Keratinocyte (primary cell): ENCODE results near the gene NOTCH3. TPM values are rescaled to one million over a fixed set of nuclear protein-coding genes. Genes with fewer than 3 reads are reported as not detected.

Experiments used
- DNase-seq: peaks from one replicate; pipeline ENCODE4 v3.0.0-alpha.2; 2011; ENCODE audit warnings: low read depth, missing footprints, low spot score
- FAIRE-seq: peaks from 2 replicates; lab custom pipeline; 2011; peaks lifted over from hg19 to GRCh38; lab: Jason Lieb, UNC
- H2AFZ ChIP-seq: 2 replicates; pipeline ENCODE4 v1.6.0; 2012; ENCODE audit warnings: low read length, control low read depth, inconsistent platforms; ENCODE audit not compliant: control insufficient read depth
- H3K27ac ChIP-seq: 2 replicates; pipeline ENCODE4 v1.5.1; 2011; ENCODE audit warnings: low read length; ENCODE audit not compliant: control insufficient read depth, insufficient read depth
- H3K27me3 ChIP-seq: 3 replicates; pipeline ENCODE4 v1.6.0; 2011; ENCODE audit warnings: low read length; ENCODE audit not compliant: control insufficient read depth, insufficient read depth; ENCODE audit errors: extremely low read depth
- H3K36me3 ChIP-seq, 2 experiments: 2 replicates in 1 of 2; 3 replicates in 1 of 2; pipeline ENCODE4 v1.5.1; 2011; ENCODE audit warnings: low read length in 2 of 2, mild to moderate bottlenecking in 1 of 2; ENCODE audit not compliant: control insufficient read depth in 2 of 2, insufficient read depth in 2 of 2; ENCODE audit errors: extremely low read depth in 1 of 2
- H3K4me1 ChIP-seq: 3 replicates; pipeline ENCODE4 v1.5.1; 2011; ENCODE audit warnings: low read length; ENCODE audit not compliant: control insufficient read depth, insufficient read depth; ENCODE audit errors: extremely low read depth
- H3K4me2 ChIP-seq: 3 replicates; pipeline ENCODE4 v1.6.0; 2011; ENCODE audit warnings: low read depth, low read length; ENCODE audit not compliant: control insufficient read depth, insufficient read depth; ENCODE audit errors: extremely low read depth
- H3K4me3 ChIP-seq, 3 experiments: fragments of 200-600 bp in 1 of 3; sonication (generic) in 1 of 3; 2 replicates in 2 of 3; 3 replicates in 1 of 3; pipeline ENCODE4 v1.5.1; 2011 to 2016; ENCODE audit warnings: low read length in 3 of 3, mild to moderate bottlenecking in 3 of 3, control low read depth in 2 of 3, inconsistent platforms in 1 of 3, low read depth in 1 of 3, mixed read lengths in 1 of 3, mixed run types in 1 of 3, moderate library complexity in 1 of 3; ENCODE audit not compliant: control insufficient read depth in 2 of 3, insufficient read depth in 2 of 3; ENCODE audit errors: extremely low read depth in 1 of 3
- H3K79me2 ChIP-seq: 2 replicates; pipeline ENCODE4 v1.6.0; 2012; ENCODE audit warnings: low read length; ENCODE audit not compliant: control insufficient read depth, insufficient read depth
- H3K9ac ChIP-seq: 3 replicates; pipeline ENCODE4 v1.6.0; 2011; ENCODE audit warnings: low read length; ENCODE audit not compliant: control insufficient read depth, insufficient read depth; ENCODE audit errors: extremely low read depth
- H3K9me1 ChIP-seq: 3 replicates; pipeline ENCODE4 v1.6.0; 2011; ENCODE audit warnings: low read length; ENCODE audit not compliant: control insufficient read depth, insufficient read depth; ENCODE audit errors: extremely low read depth
- H3K9me3 ChIP-seq: 2 replicates; pipeline ENCODE4 v1.5.1; 2012; ENCODE audit warnings: low read depth, low read length; ENCODE audit not compliant: control insufficient read depth
- H4K20me1 ChIP-seq: 3 replicates; pipeline ENCODE4 v1.6.0; 2011; ENCODE audit warnings: low read length; ENCODE audit not compliant: control insufficient read depth, insufficient read depth; ENCODE audit errors: extremely low read depth
- CTCF ChIP-seq, 3 experiments: IDR thresholded peaks in 1 of 3; conservative IDR thresholded peaks in 1 of 3; optimal IDR thresholded peaks in 1 of 3; 2 replicates in 2 of 3; 3 replicates in 1 of 3; pipeline versions ENCODE3 to v1.5.1; 2011; ENCODE audit warnings: low read length in 3 of 3, mild to moderate bottlenecking in 3 of 3, moderate library complexity in 2 of 3, control low read depth in 1 of 3, inconsistent platforms in 1 of 3; ENCODE audit not compliant: insufficient read depth in 2 of 3; ENCODE audit errors: extremely low read depth in 1 of 3
- EZH2 ChIP-seq: IDR thresholded peaks from one replicate; pipeline ENCODE4 v1.6.1; 2012; ENCODE audit warnings: inconsistent platforms, mild to moderate bottlenecking, low read length, moderate library complexity
- dilution Hi-C: fragments of 300-500 bp; cut with MboI; formaldehyde crosslinking; loops from one replicate; pipeline ENCODE4 v1.7.0; 2020; ENCODE audit warnings: low sequenced_read_pairs; ENCODE audit not compliant: extremely low pct_ligation_motif_present
- polyA plus RNA-seq, 5 experiments: library from polyadenylated mRNA; depleted of rRNA in 3 of 5; stranded (reverse) in 3 of 5; stranded (forward) in 1 of 5; unstranded in 1 of 5; fragments of >200 nt; gene quantifications; 1 replicate in 1 of 5; 2 replicates in 3 of 5; 3 replicates in 1 of 5; pipeline versions ENCODE4 v1.2.1 to v1.2.3, GENCODE V29; 2011 to 2012; ENCODE audit warnings: missing spikeins in 2 of 5, low read depth in 1 of 5, low replicate concordance in 1 of 5

The NOTCH3 gene
- polyA plus RNA-seq, 1 donor (not counting 4 experiments of a cell fraction or from before 2014, with no cell fraction given): 4.1 TPM

- DNase-seq: no peak
- dilution Hi-C loops: no loop called here
- Histone ChIP-seq H3K4me3 (no peak overlapping the region), H3K4me1 (no peaks in the 10 kb centered on the region), H3K27ac (no peak overlapping the region), H4K20me1 (no peaks in the 10 kb centered on the region), H3K4me2 (no peak overlapping the region), H3K9ac (no peak overlapping the region), H3K36me3 (peaks cover 0 to 7% of the 10 kb centered on the region in 2 experiments), H3K79me2 (no peaks in the 10 kb centered on the region), H3K9me1 (no peaks in the 10 kb centered on the region), H3K9me3 (no peaks in the 10 kb centered on the region), H2AFZ (no peak overlapping the region), H3K27me3 (no peaks in the 10 kb centered on the region)
- TF ChIP-seq CTCF (optimal IDR thresholded peaks at IDR 0.05 in 1 of 3, IDR thresholded peaks at IDR 0.05 in 1 of 3, conservative IDR thresholded peaks at IDR 0.05 in 1 of 3; ENCODE audit: extremely low read depth in 1 of 3, insufficient read depth in 2 of 3, low read length in 3 of 3) (peak; percentile 35 to 63 (median 35)), EZH2 (no peak)
- FAIRE-seq: no peak
These were observed 26.9 kb downstream of the NOTCH3 start for GRCh38 chr19:15173746-15174404.

GRCh38 chr19:15170345-15170744 lies 30.4 kb downstream of the NOTCH3 start:
- dilution Hi-C loops: no loop called here

More at GRCh38 chr19:15170345-15170744, 30.4 kb downstream of the NOTCH3 start:
- H2AFZ ChIP-seq: no peak overlapping the region
- TF ChIP-seq EZH2: no peak
- TF ChIP-seq CTCF (optimal IDR thresholded peaks at IDR 0.05 in 1 of 3, IDR thresholded peaks at IDR 0.05 in 1 of 3, conservative IDR thresholded peaks at IDR 0.05 in 1 of 3; ENCODE audit: extremely low read depth in 1 of 3, insufficient read depth in 2 of 3, low read length in 3 of 3): no peak
- H3K79me2 ChIP-seq: no peaks in the 10 kb centered on the region
- peaks cover 0 to 7% of the 10 kb centered on the region in 2 experiments for H3K36me3 ChIP-seq
- no peak overlapping the region for H3K4me2 ChIP-seq
- DNase-seq (no peak), FAIRE-seq (no peak)
- no peak overlapping the region for H3K27ac ChIP-seq
- H3K9me3 ChIP-seq: peaks cover 7% of the 10 kb centered on the region
- no peak overlapping the region for H3K9ac ChIP-seq
- H4K20me1 ChIP-seq: no peaks in the 10 kb centered on the region
- H3K4me3 ChIP-seq: no peak overlapping the region
- H3K9me1 ChIP-seq: no peaks in the 10 kb centered on the region
- H3K27me3 ChIP-seq: no peaks in the 10 kb centered on the region
- H3K4me1 ChIP-seq: no peaks in the 10 kb centered on the region
